ENCODE measurements around the gene SOX6. TPM values are rescaled to one million over a fixed set of nuclear protein-coding genes. Genes with fewer than 3 reads are reported as not detected.

Gene SOX6
- total and polyA plus RNA-seq, 2 donors (not counting 3 experiments of a cell fraction or from before 2014, with no cell fraction given), result 0.14 to 3.7 TPM

DNA sequence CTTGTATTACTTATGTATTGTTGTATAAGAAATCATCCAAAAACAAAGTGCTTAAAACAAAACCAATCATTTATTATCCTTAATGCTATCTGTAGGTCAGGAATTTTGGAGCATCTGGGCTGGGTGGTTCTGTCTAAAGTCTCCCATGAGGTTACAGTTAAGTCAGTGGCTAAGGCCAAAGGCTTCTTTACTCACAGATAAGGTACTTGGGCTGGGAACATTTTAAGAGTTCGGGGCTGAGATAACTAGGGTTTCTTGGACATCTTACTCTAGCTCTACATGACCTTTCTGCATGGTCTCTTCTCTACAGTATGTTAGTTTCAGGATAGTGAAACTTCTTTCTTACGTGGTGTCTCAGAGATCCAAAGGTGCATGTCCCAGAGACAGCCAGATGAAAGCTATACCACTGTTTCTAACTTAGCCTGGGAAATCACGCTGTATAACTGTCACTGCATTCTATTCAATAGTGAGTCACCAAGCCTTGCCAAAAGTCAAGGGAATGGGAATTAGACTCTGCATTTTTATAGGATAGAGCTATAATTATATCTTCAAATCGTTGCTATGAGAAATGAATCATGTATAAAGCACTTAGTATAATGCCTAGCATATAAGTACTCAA is 29.6 kb downstream of the SOX6 start:
- Histone ChIP-seq H3K4me2 (ENCODE audit: insufficient read depth, low read length) (no peak overlapping the region), H3K4me3 (replicated peaks in 1 of 3; ENCODE audit: insufficient read depth in 1 of 3, low read depth in 1 of 3, low read length in 3 of 3) (no peak overlapping the region), H3K79me2 (ENCODE audit: control insufficient read depth, insufficient read depth, low read length) (no peaks in the 10 kb centered on the region), H3K9me1 (replicated peaks; ENCODE audit: control insufficient read depth, extremely low read depth, insufficient read depth, low read length) (no peaks in the 10 kb centered on the region), H4K20me1 (replicated peaks; ENCODE audit: control insufficient read depth, extremely low read depth, insufficient read depth, low read length) (no peaks in the 10 kb centered on the region), H3K9ac (replicated peaks; ENCODE audit: extremely low read depth, insufficient read depth, low read length) (no peak overlapping the region), H2AFZ (ENCODE audit: low read depth, low read length) (no peak overlapping the region), H3K27ac (ENCODE audit: insufficient read depth, low read depth, low read length) (no peak overlapping the region), H3K9me3 (replicated peaks; ENCODE audit: control insufficient read depth, insufficient read depth, low read length) (no peaks in the 10 kb centered on the region), H3K4me1 (ENCODE audit: control insufficient read depth, extremely low read depth, insufficient read depth, low read length) (no peaks in the 10 kb centered on the region), H3K27me3 (ENCODE audit: control insufficient read depth in 2 of 2, insufficient read depth in 2 of 2, low read length in 2 of 2) (no peaks in the 10 kb centered on the region), H3K36me3 (ENCODE audit: control insufficient read depth in 2 of 2, extremely low read depth in 1 of 2, insufficient read depth in 2 of 2, low read length in 2 of 2) (no peaks in the 10 kb centered on the region)
- TF ChIP-seq FOS (IDR thresholded peaks at IDR 0.05; ENCODE audit: borderline replicate concordance, insufficient read depth, low read length), result no peak
- TF ChIP-seq, protein P1, sequence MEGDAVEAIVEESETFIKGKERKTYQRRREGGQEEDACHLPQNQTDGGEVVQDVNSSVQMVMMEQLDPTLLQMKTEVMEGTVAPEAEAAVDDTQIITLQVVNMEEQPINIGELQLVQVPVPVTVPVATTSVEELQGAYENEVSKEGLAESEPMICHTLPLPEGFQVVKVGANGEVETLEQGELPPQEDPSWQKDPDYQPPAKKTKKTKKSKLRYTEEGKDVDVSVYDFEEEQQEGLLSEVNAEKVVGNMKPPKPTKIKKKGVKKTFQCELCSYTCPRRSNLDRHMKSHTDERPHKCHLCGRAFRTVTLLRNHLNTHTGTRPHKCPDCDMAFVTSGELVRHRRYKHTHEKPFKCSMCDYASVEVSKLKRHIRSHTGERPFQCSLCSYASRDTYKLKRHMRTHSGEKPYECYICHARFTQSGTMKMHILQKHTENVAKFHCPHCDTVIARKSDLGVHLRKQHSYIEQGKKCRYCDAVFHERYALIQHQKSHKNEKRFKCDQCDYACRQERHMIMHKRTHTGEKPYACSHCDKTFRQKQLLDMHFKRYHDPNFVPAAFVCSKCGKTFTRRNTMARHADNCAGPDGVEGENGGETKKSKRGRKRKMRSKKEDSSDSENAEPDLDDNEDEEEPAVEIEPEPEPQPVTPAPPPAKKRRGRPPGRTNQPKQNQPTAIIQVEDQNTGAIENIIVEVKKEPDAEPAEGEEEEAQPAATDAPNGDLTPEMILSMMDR (IDR thresholded peaks at IDR 0.05; ENCODE audit: extremely low read depth in 1 of 2, insufficient read depth in 1 of 2, low read depth in 1 of 2, low read length in 2 of 2), result no peak
- TF ChIP-seq POLR2AphosphoS5 (IDR thresholded peaks at IDR 0.05; ENCODE audit: insufficient read depth, low read depth, low read length), result no peak
- TF ChIP-seq EZH2 (IDR thresholded peaks at IDR 0.05; ENCODE audit: borderline replicate concordance, low read depth, low read length, severe bottlenecking), result no peak
- TF ChIP-seq MAX (IDR thresholded peaks at IDR 0.05; ENCODE audit: insufficient read depth, insufficient read length), result no peak
- no peak for TF ChIP-seq JUN (IDR thresholded peaks at IDR 0.05; ENCODE audit: borderline replicate concordance, insufficient read depth, insufficient read length, low read depth)
- TF ChIP-seq POLR2A (IDR thresholded peaks at IDR 0.05; ENCODE audit: low read depth, low read length), result no peak
- no peak for TF ChIP-seq MYC (IDR thresholded peaks at IDR 0.05; ENCODE audit: low read depth, low read length)
- TF ChIP-seq GATA2 (IDR thresholded peaks at IDR 0.05; ENCODE audit: insufficient read depth, insufficient read length, low read depth, low read length), result no peak
- DNase-seq (ENCODE audit: low read depth, low spot score) (no peak), FAIRE-seq (no peak)
- dilution Hi-C loops (cut with MboI; ENCODE audit: extremely low pct_ligation_motif_present, low sequenced_read_pairs), result no loop called here
- POLR2A ChIA-PET, result no interaction called here
- intact Hi-C loops (cut with micrococcal nuclease), result no loop called here
- BruUV-seq (replicated peaks), result no TSS peak
- CTCF ChIA-PET, result no interaction called here
